ENCODE measurements around the gene TUBB1. TPM values are rescaled to one million over a fixed set of nuclear protein-coding genes. Genes with fewer than 3 reads are reported as not detected.

Gene TUBB1
- total and polyA plus RNA-seq, 2 of the 13 experiments (the other 11 are each of a cell fraction or from before 2014, with no cell fraction given): 0.11 to 57.6 TPM

DNA sequence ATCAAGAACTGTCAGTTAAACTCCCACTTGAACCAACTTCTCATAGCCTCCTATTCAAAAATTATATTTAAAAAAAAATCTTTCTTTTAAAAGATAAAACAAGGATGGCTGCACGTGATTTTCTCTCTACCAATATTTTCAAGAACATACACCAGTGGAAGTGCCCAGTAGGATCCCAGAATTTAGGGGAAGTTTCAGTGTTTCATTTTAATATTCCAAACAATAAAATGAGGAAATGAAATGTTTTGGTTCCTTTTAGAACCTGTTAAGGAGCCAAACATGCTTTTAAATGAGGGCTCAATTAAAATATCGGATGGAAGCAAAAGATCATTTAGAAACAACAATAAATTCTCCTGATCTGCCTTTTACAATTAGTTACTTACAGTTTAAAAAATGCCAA lies 49.8 kb downstream of the TUBB1 start (continued):
- TF ChIP-seq ZBTB7B (CRISPR knock-in tag; IDR thresholded peaks at IDR 0.05) (no peak), TAF1 (CRISPR knock-in tag; IDR thresholded peaks at IDR 0.05) (no peak), POGZ (CRISPR knock-in tag; IDR thresholded peaks at IDR 0.05) (no peak), SNRNP70 (IDR thresholded peaks at IDR 0.05; ENCODE audit: low read depth, low read length) (no peak), ZNF878 (CRISPR knock-in tag; IDR thresholded peaks at IDR 0.05) (no peak), NR3C1 (CRISPR knock-in tag; IDR thresholded peaks at IDR 0.05) (no peak), NR2F6 (IDR thresholded peaks at IDR 0.05) (no peak), NR2F6 (CRISPR knock-in tag; IDR thresholded peaks at IDR 0.05) (no peak)
- TF ChIP-seq, protein P1, sequence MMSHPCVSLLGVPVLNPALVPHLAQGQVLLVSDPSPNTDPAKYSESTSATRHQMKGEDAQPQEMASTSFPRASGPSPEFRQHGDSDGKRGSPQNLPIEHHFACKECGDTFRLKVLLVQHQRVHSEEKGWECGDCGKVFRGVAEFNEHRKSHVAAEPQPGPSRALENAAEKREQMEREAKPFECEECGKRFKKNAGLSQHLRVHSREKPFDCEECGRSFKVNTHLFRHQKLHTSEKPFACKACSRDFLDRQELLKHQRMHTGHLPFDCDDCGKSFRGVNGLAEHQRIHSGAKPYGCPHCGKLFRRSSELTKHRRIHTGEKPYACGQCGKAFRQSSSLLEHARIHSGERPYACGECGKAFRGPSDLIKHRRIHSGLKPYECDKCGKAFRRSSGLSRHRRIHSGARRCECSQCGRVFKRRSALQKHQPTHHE (CRISPR knock-in tag; IDR thresholded peaks at IDR 0.05; ENCODE audit: borderline replicate concordance): no peak

DNA sequence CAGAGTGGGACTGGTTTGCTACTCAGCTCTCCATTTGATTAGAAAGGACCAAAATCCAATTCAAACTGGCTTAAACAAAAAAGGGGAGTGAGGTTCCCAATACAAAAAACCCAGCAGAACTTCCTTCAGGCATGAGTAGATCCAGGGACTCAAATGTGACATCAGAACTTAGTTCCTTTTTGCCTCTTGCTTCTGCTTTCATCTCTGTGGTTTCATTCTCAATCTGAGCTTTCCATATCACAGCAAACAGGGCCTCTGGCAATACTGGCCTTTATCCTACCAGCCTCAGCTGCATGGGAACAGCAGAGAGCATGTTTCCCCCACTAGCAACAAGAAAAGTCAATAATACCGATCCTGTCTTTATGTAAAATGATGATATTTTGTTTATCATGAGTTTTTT lies 52.0 kb downstream of the TUBB1 start:
- POLR2A ChIA-PET: no interaction called here
- H3K4me1 ChIP-seq (ENCODE audit: insufficient read depth, low read length): no peaks in the 10 kb centered on the region
- CTCF ChIA-PET (ENCODE audit: low intra/inter-chr PET ratio, low total read pairs): no interaction called here
- BruUV-seq (replicated peaks): no TSS peak
- WGBS (ENCODE audit: low lambda C conversion rate): 30% methylated on average over 1 of the region's 1 CpG
- H3K9ac ChIP-seq (ENCODE audit: insufficient read depth, low read depth, low read length): no peak overlapping the region
- in situ Hi-C loops (cut with HindIII; ENCODE audit: extremely low pct_ligation_motif_present, low pct_unique_long_range_greater_than_20kb): no loop called here
- no peak for TF ChIP-seq ZBTB7A (CRISPR knock-in tag; IDR thresholded peaks at IDR 0.05)
- TF ChIP-seq PLRG1 (conservative IDR thresholded peaks at IDR 0.05): no peak
- TF ChIP-seq AHR (CRISPR knock-in tag; IDR thresholded peaks at IDR 0.05): no peak
- no peak for TF ChIP-seq ZSCAN9 (CRISPR knock-in tag; IDR thresholded peaks at IDR 0.05; ENCODE audit: borderline replicate concordance)
- TF ChIP-seq, protein P2, sequence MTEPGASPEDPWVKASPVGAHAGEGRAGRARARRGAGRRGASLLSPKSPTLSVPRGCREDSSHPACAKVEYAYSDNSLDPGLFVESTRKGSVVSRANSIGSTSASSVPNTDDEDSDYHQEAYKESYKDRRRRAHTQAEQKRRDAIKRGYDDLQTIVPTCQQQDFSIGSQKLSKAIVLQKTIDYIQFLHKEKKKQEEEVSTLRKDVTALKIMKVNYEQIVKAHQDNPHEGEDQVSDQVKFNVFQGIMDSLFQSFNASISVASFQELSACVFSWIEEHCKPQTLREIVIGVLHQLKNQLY (CRISPR knock-in tag; IDR thresholded peaks at IDR 0.05): no peak
- TF ChIP-seq ATF1 (CRISPR knock-in tag; IDR thresholded peaks at IDR 0.05): no peak
- no peak for TF ChIP-seq ZMYM2 (CRISPR knock-in tag; IDR thresholded peaks at IDR 0.05)
- no peak for TF ChIP-seq ZNF761 (CRISPR knock-in tag; conservative IDR thresholded peaks at IDR 0.05)
- TF ChIP-seq HCFC1 (IDR thresholded peaks at IDR 0.05; ENCODE audit: low read depth, low read length): no peak
- TF ChIP-seq ZSCAN25 (CRISPR knock-in tag; IDR thresholded peaks at IDR 0.05): no peak
- FAIRE-seq (no peak), DNase-seq (ENCODE audit: low spot score) (no peak), ATAC-seq (no peak)
- H3K4me2 ChIP-seq (ENCODE audit: low read depth, low read length): no peak overlapping the region
- no peak overlapping the region for H2AFZ ChIP-seq (ENCODE audit: low read length)
- no peaks in the 10 kb centered on the region for H3K9me3 ChIP-seq (ENCODE audit: low read length)
- H3K27ac ChIP-seq (ENCODE audit: extremely low read length, insufficient read depth, low read length): no peak overlapping the region
- H3K4me3 ChIP-seq (replicated peaks in 1 of 3; ENCODE audit: insufficient read depth in 1 of 3, low read depth in 2 of 3, low read length in 3 of 3): no peak overlapping the region
- no peaks in the 10 kb centered on the region for H3K79me2 ChIP-seq (ENCODE audit: insufficient read depth, low read length)
- H3K27me3 ChIP-seq (ENCODE audit: control insufficient read depth in 1 of 2, insufficient read depth in 2 of 2, low read length in 2 of 2): peaks cover 2 to 53% of the 10 kb centered on the region in 2 experiments
- intact Hi-C loops (cut with micrococcal nuclease; ENCODE audit: unreplicated experiment): no loop called here
- H3K36me3 ChIP-seq (replicated peaks in 1 of 2; ENCODE audit: control insufficient read depth in 1 of 2, insufficient read depth in 2 of 2, low read length in 2 of 2): no peaks in the 10 kb centered on the region
- no peaks in the 10 kb centered on the region for H4K20me1 ChIP-seq (ENCODE audit: insufficient read depth, low read length)
